NCI-H1417 (cell line): ENCODE data around the gene MEI4.
"Not testable (repeated sequence)": the region's sequence is repeated elsewhere in the genome, so short reads cannot be mapped to it uniquely, and the experiment has no call there.

ENCODE experiments used
- DNase-seq, 3 experiments: peaks; one replicate each; lab custom pipeline; 2025; lab: John Stamatoyannopoulos, UW

Gene MEI4

GRCh38 chr6:77652739-77653138, at the start of gene MEI4:
MEI4 (plus strand) TSS chr6:77653039; CDS start chr6:77690672, 37,633 bp downstream.
- no peak for DNase-seq

GRCh38 chr6:77604476-77604875, 48.4 kb upstream of the MEI4 start:
- no peak for DNase-seq

GRCh38 chr6:77607004-77607403, 45.8 kb upstream of the MEI4 start:
- DNase-seq, result no peak

- no peak for DNase-seq
These were observed 43.7 kb upstream of the MEI4 start for GRCh38 chr6:77609106-77609505.

GRCh38 chr6:77619114-77619513, 33.7 kb upstream of the MEI4 start:
- no peak for DNase-seq

GRCh38 chr6:77620278-77620882, 32.5 kb upstream of the MEI4 start:
- DNase-seq, result peak in 2 of 3 experiments; percentile 1 to 10

- DNase-seq, result no peak
These were observed 28.3 kb upstream of the MEI4 start for GRCh38 chr6:77624515-77624914.

GRCh38 chr6:77626426-77626825, 26.4 kb upstream of the MEI4 start:
- no peak for DNase-seq

- no peak for DNase-seq
These were observed 22.8 kb upstream of the MEI4 start for GRCh38 chr6:77630014-77630413.

- no peak for DNase-seq
These were observed 19.4 kb upstream of the MEI4 start for GRCh38 chr6:77633471-77633870.

- no peak for DNase-seq
These were observed 18.7 kb upstream of the MEI4 start for GRCh38 chr6:77633993-77634715.

- DNase-seq, result no peak
These were observed 14.6 kb upstream of the MEI4 start for GRCh38 chr6:77638129-77638830.

GRCh38 chr6:77644102-77644705, 8.6 kb upstream of the MEI4 start:
- DNase-seq, result no peak

- peak in 1 of 3 experiments; percentile 13 for DNase-seq
These were observed 2.7 kb upstream of the MEI4 start for GRCh38 chr6:77650098-77650663.

- no peak for DNase-seq
These were observed 977 bp downstream of the MEI4 start for GRCh38 chr6:77653816-77654215.

GRCh38 chr6:77655035-77655434, 2.2 kb downstream of the MEI4 start:
- DNase-seq, result not testable (repeated sequence)

GRCh38 chr6:77656999-77657764, 4.3 kb downstream of the MEI4 start:
- no peak for DNase-seq

GRCh38 chr6:77666340-77666739, 13.5 kb downstream of the MEI4 start:
- DNase-seq, result no peak

GRCh38 chr6:77666846-77667245, 14.0 kb downstream of the MEI4 start:
- DNase-seq, result no peak

GRCh38 chr6:77669913-77670312, 17.1 kb downstream of the MEI4 start:
- DNase-seq, result no peak

GRCh38 chr6:77674211-77674610, 21.4 kb downstream of the MEI4 start:
- no peak for DNase-seq

- DNase-seq, result no peak
These were observed 25.2 kb downstream of the MEI4 start for GRCh38 chr6:77678048-77678447.
